ENCODE measurements around the gene TSHZ1.

Gene TSHZ1

GRCh38 chr18:75209129-75209950, 1.3 kb upstream of the TSHZ1 start, which contains the start of gene PTGR3:
PTGR3 (minus strand) TSS chr18:75209139; CDS start chr18:75209058, 81 bp downstream.
- H3K27ac Mint-ChIP-seq = peak within 1 kb of the TSS; percentile 98
- ATAC-seq = peak; percentile 69
- peaks cover 51% of the 10 kb centered on the region for H3K4me1 Mint-ChIP-seq
- peak within 1 kb of the TSS; percentile 100 for H3K4me3 Mint-ChIP-seq
- peaks cover 47% of the 10 kb centered on the region for H3K36me3 Mint-ChIP-seq
- DNase-seq (ENCODE audit: low spot score in 2 of 2) = peak; percentile 60 to 90
- no peaks in the 10 kb centered on the region for H3K9me3 Mint-ChIP-seq

- H3K4me1 Mint-ChIP-seq = peaks cover 53% of the 10 kb centered on the region
- peaks cover 47% of the 10 kb centered on the region for H3K36me3 Mint-ChIP-seq
- no peaks in the 10 kb centered on the region for H3K9me3 Mint-ChIP-seq
- peak overlapping the region; percentile 98 for H3K27ac Mint-ChIP-seq
- no peak for ATAC-seq
- no peak for DNase-seq (ENCODE audit: low spot score in 2 of 2)
- peak overlapping the region; percentile 100 for H3K4me3 Mint-ChIP-seq
These were observed 692 bp upstream of the TSHZ1 start for GRCh38 chr18:75209951-75210258.

- H3K4me1 Mint-ChIP-seq = peaks cover 53% of the 10 kb centered on the region
- peak overlapping the region; percentile 100 for H3K4me3 Mint-ChIP-seq
- no peak for ATAC-seq
- no peaks in the 10 kb centered on the region for H3K9me3 Mint-ChIP-seq
- H3K27ac Mint-ChIP-seq = peak overlapping the region; percentile 98
- peaks cover 41% of the 10 kb centered on the region for H3K36me3 Mint-ChIP-seq
- DNase-seq (ENCODE audit: low spot score in 2 of 2) = peak in 1 of 2 donors; percentile 70
These were observed 515 bp downstream of the TSHZ1 start for GRCh38 chr18:75211002-75211621.

- Mint-ChIP-seq H3K36me3 (peaks cover 41% of the 10 kb centered on the region), H3K27ac (peak overlapping the region; percentile 98), H3K4me3 (peak overlapping the region; percentile 100), H3K4me1 (peaks cover 53% of the 10 kb centered on the region), H3K9me3 (no peaks in the 10 kb centered on the region)
- no peak for DNase-seq (ENCODE audit: low spot score in 2 of 2)
- no peak for ATAC-seq
These were observed 992 bp downstream of the TSHZ1 start for GRCh38 chr18:75211626-75211952.

GRCh38 chr18:75211953-75212750, 1.6 kb downstream of the TSHZ1 start:
- DNase-seq (ENCODE audit: low spot score in 2 of 2) (peak; percentile 15 to 68), ATAC-seq (no peak)
- Mint-ChIP-seq H3K36me3 (peaks cover 41% of the 10 kb centered on the region), H3K9me3 (no peaks in the 10 kb centered on the region), H3K4me3 (peak overlapping the region; percentile 69), H3K4me1 (peaks cover 53% of the 10 kb centered on the region), H3K27ac (peak overlapping the region; percentile 67)

- Mint-ChIP-seq H3K4me1 (peaks cover 53% of the 10 kb centered on the region), H3K9me3 (no peaks in the 10 kb centered on the region), H3K36me3 (peaks cover 37% of the 10 kb centered on the region), H3K4me3 (peak overlapping the region; percentile 69), H3K27ac (peak overlapping the region; percentile 67)
- no peak for ATAC-seq
- DNase-seq (ENCODE audit: low spot score in 2 of 2) = no peak
These were observed 2.1 kb downstream of the TSHZ1 start for GRCh38 chr18:75212751-75213090.

GRCh38 chr18:75213611-75214331, 3.2 kb downstream of the TSHZ1 start:
- H3K9me3 Mint-ChIP-seq = no peaks in the 10 kb centered on the region
- H3K4me1 Mint-ChIP-seq = peaks cover 49% of the 10 kb centered on the region
- H3K4me3 Mint-ChIP-seq = no peak overlapping the region
- DNase-seq (ENCODE audit: low spot score in 2 of 2) (no peak), ATAC-seq (no peak)
- H3K27ac Mint-ChIP-seq = no peak overlapping the region
- H3K36me3 Mint-ChIP-seq = peaks cover 30% of the 10 kb centered on the region

GRCh38 chr18:75214332-75214690, 3.7 kb downstream of the TSHZ1 start:
- no peak overlapping the region for H3K4me3 Mint-ChIP-seq
- no peak for DNase-seq (ENCODE audit: low spot score in 2 of 2)
- peaks cover 25% of the 10 kb centered on the region for H3K36me3 Mint-ChIP-seq
- H3K9me3 Mint-ChIP-seq = no peaks in the 10 kb centered on the region
- H3K4me1 Mint-ChIP-seq = peaks cover 49% of the 10 kb centered on the region
- H3K27ac Mint-ChIP-seq = no peak overlapping the region
- no peak for ATAC-seq

GRCh38 chr18:75214766-75215510, 4.3 kb downstream of the TSHZ1 start:
- Mint-ChIP-seq H3K27ac (peak overlapping the region; percentile 92), H3K4me1 (peaks cover 51% of the 10 kb centered on the region), H3K36me3 (peaks cover 19% of the 10 kb centered on the region), H3K4me3 (peak overlapping the region; percentile 59), H3K9me3 (no peaks in the 10 kb centered on the region)
- ATAC-seq (no peak), DNase-seq (ENCODE audit: low spot score in 2 of 2) (no peak)

GRCh38 chr18:75215663-75216062, 5.1 kb downstream of the TSHZ1 start:
- peaks cover 58% of the 10 kb centered on the region for H3K4me1 Mint-ChIP-seq
- peaks cover 13% of the 10 kb centered on the region for H3K36me3 Mint-ChIP-seq
- peak overlapping the region; percentile 59 for H3K4me3 Mint-ChIP-seq
- ATAC-seq = no peak
- peak overlapping the region; percentile 92 for H3K27ac Mint-ChIP-seq
- no peak for DNase-seq (ENCODE audit: low spot score in 2 of 2)
- no peaks in the 10 kb centered on the region for H3K9me3 Mint-ChIP-seq

- Mint-ChIP-seq H3K4me1 (peaks cover 61% of the 10 kb centered on the region), H3K9me3 (no peaks in the 10 kb centered on the region), H3K4me3 (peak overlapping the region; percentile 59), H3K36me3 (peaks cover 7% of the 10 kb centered on the region), H3K27ac (peak overlapping the region; percentile 92)
- ATAC-seq (peak; percentile 64), DNase-seq (ENCODE audit: low spot score in 2 of 2) (no peak)
These were observed 5.8 kb downstream of the TSHZ1 start for GRCh38 chr18:75216212-75216910.

GRCh38 chr18:75216911-75217689, 6.5 kb downstream of the TSHZ1 start:
- Mint-ChIP-seq H3K4me1 (peaks cover 67% of the 10 kb centered on the region), H3K27ac (peak overlapping the region; percentile 92), H3K9me3 (no peaks in the 10 kb centered on the region), H3K36me3 (peaks cover 7% of the 10 kb centered on the region), H3K4me3 (peak overlapping the region; percentile 59)
- ATAC-seq = peak; percentile 48
- no peak for DNase-seq (ENCODE audit: low spot score in 2 of 2)

GRCh38 chr18:75218065-75218923, 7.7 kb downstream of the TSHZ1 start:
- H3K27ac Mint-ChIP-seq = peak overlapping the region; percentile 2
- no peak for DNase-seq (ENCODE audit: low spot score in 2 of 2)
- H3K4me3 Mint-ChIP-seq = no peak overlapping the region
- no peaks in the 10 kb centered on the region for H3K9me3 Mint-ChIP-seq
- H3K36me3 Mint-ChIP-seq = no peaks in the 10 kb centered on the region
- peaks cover 66% of the 10 kb centered on the region for H3K4me1 Mint-ChIP-seq
- ATAC-seq = no peak
